ENCODE data around the gene CCDC134. TPM values are rescaled to one million over a fixed set of nuclear protein-coding genes. Genes with fewer than 3 reads are reported as not detected.
A peak's percentile ranks its signal among the peaks of the same experiment; 100 is the strongest.
"Not testable (repeated sequence)": the region's sequence is repeated elsewhere in the genome, so short reads cannot be mapped to it uniquely, and the experiment has no call there.

CCDC134 gene
- total RNA-seq, 1 donor from 2014 or later, result 22.1 TPM

- peak; percentile 79 for DNase-seq (ENCODE audit: low read depth)
Measured at GRCh38 chr22:41822317-41823057, 22.0 kb downstream of the CCDC134 start.

DNA sequence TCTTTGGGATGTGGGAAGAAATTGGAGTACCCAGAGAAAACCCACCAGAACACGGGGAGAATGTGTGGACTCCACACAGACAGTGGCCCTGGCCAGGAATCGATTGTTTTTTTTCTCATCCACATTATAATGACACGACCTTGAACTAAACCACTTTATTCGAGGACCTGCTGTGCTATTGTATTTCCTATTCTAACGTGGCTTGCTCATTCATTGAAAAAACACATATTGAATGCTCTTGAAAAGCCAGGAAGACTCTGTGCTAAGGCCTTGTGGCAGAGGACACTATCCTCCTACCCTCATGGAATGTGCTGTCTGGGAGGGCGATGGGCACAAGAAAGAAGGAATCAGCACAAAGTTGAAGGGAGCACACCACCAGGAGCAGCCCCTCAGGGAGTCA, 23.3 kb downstream of the CCDC134 start:
- no peak for DNase-seq (ENCODE audit: low read depth)

- no peak for DNase-seq (ENCODE audit: low read depth)
Measured at GRCh38 chr22:41825376-41825775, 24.9 kb downstream of the CCDC134 start.

DNA sequence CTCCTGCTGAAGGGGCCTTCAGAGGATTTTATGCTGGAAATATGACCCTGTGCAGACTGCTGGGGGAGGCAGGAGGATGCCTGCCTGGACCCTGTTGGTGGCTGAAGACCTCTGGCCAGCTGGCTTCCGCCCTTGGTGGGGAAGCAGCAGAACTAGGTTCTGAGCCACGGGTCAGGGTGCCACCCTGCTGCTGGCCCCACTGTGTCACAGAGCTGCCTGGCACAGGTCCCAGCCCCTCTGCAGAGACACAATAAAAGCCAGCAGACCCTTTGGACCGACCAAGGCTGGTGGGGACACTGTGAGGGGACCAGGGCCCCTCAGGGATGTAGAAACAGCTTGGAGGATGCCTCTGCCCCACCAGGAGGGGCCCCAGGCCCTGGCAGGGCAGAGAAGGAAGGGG, 25.5 kb downstream of the CCDC134 start:
- no peak for DNase-seq (ENCODE audit: low read depth)

DNA sequence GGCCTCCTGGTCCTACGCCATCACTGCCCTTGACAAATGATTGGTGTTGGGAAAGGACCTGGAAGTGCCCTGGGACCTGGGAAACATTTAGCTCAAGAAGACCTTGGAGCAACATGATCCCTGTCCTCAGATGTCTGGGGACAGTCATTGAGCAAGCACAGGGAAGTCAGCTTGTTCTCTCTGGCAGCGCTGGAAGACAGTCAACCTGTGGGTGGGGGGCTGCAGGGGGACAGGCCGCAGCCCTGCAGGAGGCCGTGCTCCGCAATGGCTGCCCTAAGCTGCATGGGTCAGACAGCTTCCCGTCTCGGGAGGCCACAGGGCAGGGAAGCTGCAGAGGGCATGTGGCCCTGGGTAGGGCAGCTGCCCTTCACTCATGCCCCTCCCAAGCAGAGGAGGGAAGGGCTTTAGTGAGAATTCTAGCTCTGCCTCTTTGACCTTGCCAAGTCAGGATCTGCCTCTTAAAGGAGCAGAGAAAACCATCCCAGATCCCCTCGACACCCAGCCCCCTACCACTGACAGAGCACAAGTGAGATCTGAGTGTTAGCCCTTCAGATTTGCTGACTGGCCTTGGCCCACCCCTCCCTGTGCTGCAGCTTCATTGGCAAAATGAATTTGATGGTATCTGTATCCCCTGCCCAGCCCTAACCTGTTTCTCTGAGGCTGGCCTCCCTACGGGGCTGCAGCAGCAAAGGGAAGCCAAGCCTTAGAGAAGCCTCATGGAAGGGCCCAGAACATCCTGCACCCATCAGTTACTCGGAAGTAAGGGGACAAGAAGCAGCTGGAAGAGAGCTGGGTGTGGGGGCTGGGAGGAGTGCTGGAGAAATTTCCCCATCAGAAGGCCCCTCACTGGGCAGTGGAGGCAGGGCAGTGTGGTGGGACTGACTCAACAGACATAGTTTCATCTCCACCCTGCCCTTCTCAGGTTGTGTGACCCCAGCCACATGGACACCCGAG, 26.2 kb downstream of the CCDC134 start:
- peak; percentile 63 for DNase-seq (ENCODE audit: low read depth)

- peak; percentile 73 for DNase-seq (ENCODE audit: low read depth)
Measured at GRCh38 chr22:41827671-41828070, 27.2 kb downstream of the CCDC134 start.

GRCh38 chr22:41828516-41828915, 28.0 kb downstream of the CCDC134 start:
- no peak for DNase-seq (ENCODE audit: low read depth)

GRCh38 chr22:41830174-41830573, 29.7 kb downstream of the CCDC134 start:
- no peak for DNase-seq (ENCODE audit: low read depth)

DNA sequence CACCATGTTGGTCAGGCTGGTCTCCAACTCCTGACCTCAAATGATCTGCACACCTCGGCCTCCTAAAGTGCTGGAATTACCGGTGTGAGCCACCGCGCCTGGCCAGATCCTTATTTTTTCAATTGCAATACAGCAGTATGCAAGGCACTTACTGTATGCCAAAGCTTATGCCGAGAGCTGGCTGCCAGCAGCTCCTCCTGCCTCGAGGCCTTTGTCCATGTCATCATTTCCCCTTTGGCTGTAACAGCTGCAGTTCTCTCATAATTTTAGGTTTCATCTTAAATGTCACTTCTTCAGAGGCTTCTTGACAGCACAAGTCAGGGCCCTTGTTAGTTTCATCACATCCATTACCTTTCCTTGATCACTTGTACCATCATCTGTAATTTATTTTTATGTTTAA, 30.9 kb downstream of the CCDC134 start:
- DNase-seq (ENCODE audit: low read depth), result peak; percentile 57

- DNase-seq (ENCODE audit: low read depth), result peak; percentile 28
Measured at GRCh38 chr22:41831828-41832552, 31.5 kb downstream of the CCDC134 start.

DNA sequence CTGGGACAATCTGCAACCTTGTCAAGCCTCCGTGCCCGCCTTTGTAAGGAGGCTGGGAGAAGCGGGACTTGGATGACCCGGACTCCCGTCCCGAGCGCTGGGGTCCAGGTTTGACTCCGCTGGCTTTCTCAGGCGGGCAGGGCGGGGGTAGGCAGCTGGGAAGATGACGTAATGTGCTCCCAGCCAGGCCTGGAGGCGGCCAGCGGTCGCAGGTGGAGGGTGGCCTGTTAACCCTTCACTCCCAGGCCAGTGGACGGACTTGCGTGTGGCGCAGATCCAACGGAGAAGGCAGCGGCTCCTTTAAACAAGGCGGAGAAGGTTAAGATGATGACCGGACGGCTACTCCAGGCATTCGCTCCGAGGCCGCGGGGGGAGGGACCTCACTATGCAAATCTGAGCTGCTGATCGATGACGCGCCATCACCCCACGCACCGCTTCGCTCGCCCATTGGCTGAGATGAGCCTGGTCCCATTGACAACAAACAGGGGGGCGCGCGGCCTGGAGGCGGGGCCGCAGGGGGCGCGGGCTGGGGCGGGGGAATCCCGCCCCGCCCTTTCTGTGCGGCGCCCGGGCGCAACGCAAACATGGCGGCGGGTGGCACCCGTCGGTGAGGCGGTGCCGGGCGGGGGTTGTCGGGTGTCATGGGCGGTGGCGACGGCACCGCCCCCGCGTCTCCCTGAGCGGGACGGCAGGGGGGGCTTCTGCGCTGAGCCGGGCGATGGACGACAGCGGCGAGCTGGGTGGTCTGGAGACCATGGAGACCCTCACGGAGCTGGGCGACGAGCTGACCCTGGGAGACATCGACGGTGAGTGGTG, 32.3 kb downstream of the CCDC134 start, which contains the start of gene SREBF2:
TSS of gene SREBF2 (plus strand) at position 553 of the 816 bp plus-strand sequence. CDS start at position 719, 166 bp downstream.
- peak; percentile 100 for DNase-seq (ENCODE audit: low read depth)

GRCh38 chr22:41833369-41834004, 33.0 kb downstream of the CCDC134 start:
- peak; percentile 79 for DNase-seq (ENCODE audit: low read depth)

GRCh38 chr22:41834005-41834944, 33.8 kb downstream of the CCDC134 start:
- no peak for DNase-seq (ENCODE audit: low read depth)

DNA sequence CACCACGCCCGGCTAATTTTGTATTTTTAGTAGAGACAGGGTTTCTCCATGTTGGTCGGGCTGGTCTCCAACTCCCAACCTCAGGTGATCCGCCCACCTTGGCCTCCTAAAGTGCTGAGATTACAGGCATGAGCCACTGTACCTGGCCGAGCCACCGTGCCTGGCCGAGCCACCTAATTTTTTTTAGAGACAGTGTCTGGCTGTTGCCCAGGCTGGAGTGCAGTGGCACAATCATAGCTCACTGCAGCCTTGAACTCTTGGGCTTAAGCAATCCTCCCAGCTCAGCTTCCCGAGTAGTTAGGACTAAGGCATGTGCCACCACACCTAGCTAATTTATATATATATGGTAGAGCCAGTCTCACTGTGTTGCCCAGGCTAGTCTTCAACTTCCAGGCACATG, 35.0 kb downstream of the CCDC134 start:
- not testable (repeated sequence) for DNase-seq (ENCODE audit: low read depth)

- DNase-seq (ENCODE audit: low read depth), result no peak
Measured at GRCh38 chr22:41836551-41836950, 36.1 kb downstream of the CCDC134 start.

DNA sequence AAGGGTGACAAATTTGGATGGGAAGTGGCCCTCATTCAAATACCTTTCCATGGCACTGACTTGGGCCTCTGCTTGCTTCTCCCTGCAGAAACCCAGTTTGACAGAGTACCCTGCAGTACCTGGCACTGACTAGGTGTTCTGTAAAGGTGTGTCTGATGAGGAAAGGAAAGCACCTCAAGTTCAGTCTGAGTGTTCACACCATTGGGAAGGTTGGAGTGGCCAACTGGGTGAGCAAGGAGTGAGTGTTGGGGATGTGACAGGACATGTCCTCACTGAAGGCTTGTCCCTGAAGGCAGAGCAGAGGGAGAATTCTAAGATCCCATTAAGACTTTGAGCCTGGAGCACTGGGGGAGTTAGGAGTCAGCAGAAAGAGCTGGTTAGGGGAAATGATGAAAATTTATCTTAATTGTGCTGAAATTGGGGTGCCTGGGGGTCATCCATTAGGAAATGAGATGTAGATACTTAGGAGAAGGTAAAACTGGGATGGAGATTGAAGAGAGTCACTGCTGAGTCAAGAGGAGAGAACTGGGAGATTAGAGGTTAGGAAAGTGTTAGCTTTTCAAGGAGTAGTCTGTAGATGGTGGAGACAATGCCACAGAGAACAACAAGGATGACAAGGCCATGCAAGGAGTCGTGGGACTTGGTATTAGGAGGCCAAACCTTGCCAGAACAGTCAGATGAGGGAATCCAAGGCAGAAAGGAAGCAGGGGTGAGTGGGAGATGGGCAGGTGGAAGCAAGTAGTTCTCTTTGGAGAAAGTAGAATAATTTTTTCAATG, 38.6 kb downstream of the CCDC134 start:
- DNase-seq (ENCODE audit: low read depth), result no peak

GRCh38 chr22:41840216-41840615, 39.7 kb downstream of the CCDC134 start:
- no peak for DNase-seq (ENCODE audit: low read depth)

DNA sequence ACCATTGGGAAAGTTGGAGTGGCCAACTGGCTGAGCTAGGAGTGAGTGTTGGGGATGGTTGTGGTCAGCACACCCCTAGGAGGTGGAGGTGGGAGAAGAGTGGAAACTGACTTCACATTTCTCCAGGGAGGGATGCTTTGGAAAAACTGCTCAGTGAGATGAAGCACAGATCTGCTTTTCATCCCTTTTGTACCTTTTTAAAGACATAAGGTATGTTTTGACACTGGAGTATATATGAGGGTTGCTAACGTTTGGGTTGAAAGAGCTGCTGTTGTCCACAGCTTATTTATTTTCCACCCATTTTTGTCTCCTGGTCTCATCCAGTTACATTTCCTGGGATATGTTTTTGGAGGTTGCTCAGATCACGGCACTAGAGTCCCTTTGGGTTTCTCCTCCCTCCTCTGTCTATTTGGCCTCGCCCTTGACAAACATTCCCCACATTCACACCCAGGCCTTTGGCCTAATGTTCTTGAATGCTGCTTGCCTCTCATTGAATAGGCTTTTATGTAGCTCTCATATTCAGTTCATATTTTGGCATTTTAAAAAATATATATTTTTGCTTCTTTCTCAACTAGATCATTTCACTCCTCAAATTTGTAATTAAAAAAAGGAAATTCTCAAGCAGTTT, 40.7 kb downstream of the CCDC134 start:
- DNase-seq (ENCODE audit: low read depth), result no peak

All from myocyte (in vitro differentiated cells).